GM23248 (cell line): ENCODE measurements around the gene JUP.

Experiments
- EZH2 ChIP-seq: fragments of 200-600 bp; sonication (generic); IDR thresholded peaks from 2 replicates; pipeline ENCODE4 v1.6.1; 2018; ENCODE audit warnings: antibody characterized with exemption, mild to moderate bottlenecking; ENCODE audit not compliant: insufficient read depth, poor library complexity, severe bottlenecking
- EZH2phosphoT487 ChIP-seq: fragments of 200-600 bp; sonication (generic); IDR thresholded peaks from 2 replicates; pipeline ENCODE4 v1.6.1; 2018; ENCODE audit warnings: antibody characterized with exemption, moderate library complexity, mild to moderate bottlenecking, low read depth; ENCODE audit not compliant: insufficient read depth

GRCh38 chr17:41794540-41794975 is 8.0 kb upstream of the JUP start:
- no peak for TF ChIP-seq EZH2
- TF ChIP-seq EZH2phosphoT487, result no peak
